Calu3 (cell line): ENCODE results near the gene CSF3R. TPM values are rescaled to one million over a fixed set of nuclear protein-coding genes. Genes with fewer than 3 reads are reported as not detected.

ENCODE experiments used
- BruUV-seq: library from RNA; stranded (reverse); fragments of 400-500 nt; replicated peaks from 2 replicates; lab custom pipeline; 2021; lab: Mats Ljungman, UMichigan
- CTCF ChIA-PET: fragments of 300-600 bp; sonication (Branson Sonifier 250); formaldehyde crosslinking; loops from one replicate; lab custom pipeline; 2022; ENCODE audit warnings: antibody characterized with exemption; lab: Charles Lee
- DNase-seq: peaks from one replicate; pipeline ENCODE4 v3.0.0; 2022
- H3K27ac Mint-ChIP-seq: one replicate; pipeline ENCODE4 v1.8.0; 2022; ENCODE audit warnings: mixed read lengths; ENCODE audit not compliant: unreplicated experiment
- H3K27me3 Mint-ChIP-seq: one replicate; pipeline ENCODE4 v1.8.0; 2022; ENCODE audit warnings: mixed read lengths; ENCODE audit not compliant: unreplicated experiment
- H3K36me3 Mint-ChIP-seq: one replicate; pipeline ENCODE4 v1.8.0; 2022; ENCODE audit warnings: mild to moderate bottlenecking, moderate library complexity, mixed read lengths; ENCODE audit not compliant: insufficient read depth, unreplicated experiment
- H3K4me1 Mint-ChIP-seq: one replicate; pipeline ENCODE4 v1.8.0; 2022; ENCODE audit warnings: mild to moderate bottlenecking, low read depth, mixed read lengths; ENCODE audit not compliant: unreplicated experiment
- H3K4me3 Mint-ChIP-seq: one replicate; pipeline ENCODE4 v1.8.0; 2022; ENCODE audit warnings: mild to moderate bottlenecking, low read depth, moderate library complexity, mixed read lengths; ENCODE audit not compliant: unreplicated experiment
- H3K9me3 Mint-ChIP-seq: one replicate; pipeline ENCODE4 v1.8.0; 2022; ENCODE audit warnings: low read depth, mixed read lengths; ENCODE audit not compliant: unreplicated experiment
- intact Hi-C: fragments of 100-400 bp; cut with micrococcal nuclease; formaldehyde crosslinking; loops from one replicate; pipeline ENCODE4 v1.10.0; 2022; ENCODE audit not compliant: unreplicated experiment
- total RNA-seq: library from RNA; stranded (reverse); gene quantifications from 2 replicates; pipeline ENCODE4 v1.2.3, GENCODE V29; 2022
- TF ChIP-seq, protein P1 (sequence below): fragments of 200-600 bp; IDR thresholded peaks from one replicate; pipeline ENCODE4 v1.8.0; 2022; ENCODE audit warnings: antibody characterized with exemption; ENCODE audit not compliant: unreplicated experiment

CSF3R gene
- total RNA-seq, 1 experiment from 2014 or later, result not detected

DNA sequence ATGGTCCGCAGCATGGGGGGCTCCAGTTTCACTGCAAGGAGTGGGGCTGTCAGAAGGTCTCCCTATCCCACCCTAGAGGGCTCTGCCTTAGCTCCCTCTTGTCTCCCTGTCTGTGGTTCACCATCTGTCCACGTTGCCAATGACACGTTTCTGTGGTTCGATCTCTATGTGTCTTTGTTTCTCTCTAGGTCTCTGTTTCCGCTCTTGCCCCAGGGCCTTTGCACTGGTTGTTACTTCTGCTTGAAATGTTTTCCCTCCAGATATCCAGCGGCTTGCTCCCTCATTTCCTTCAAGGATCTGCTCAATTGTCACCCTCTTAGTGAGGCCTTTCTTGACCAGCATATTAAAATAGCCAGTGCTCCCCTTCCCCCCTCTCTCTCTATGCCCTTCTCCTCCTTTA is 10.1 kb downstream of the CSF3R start:
- no TSS peak for BruUV-seq
- intact Hi-C loops, result no loop called here
- no peaks in the 10 kb centered on the region for H3K4me1 Mint-ChIP-seq
- peaks cover 18% of the 10 kb centered on the region for H3K27me3 Mint-ChIP-seq
- CTCF ChIA-PET, result no interaction called here
- TF ChIP-seq, protein P1, sequence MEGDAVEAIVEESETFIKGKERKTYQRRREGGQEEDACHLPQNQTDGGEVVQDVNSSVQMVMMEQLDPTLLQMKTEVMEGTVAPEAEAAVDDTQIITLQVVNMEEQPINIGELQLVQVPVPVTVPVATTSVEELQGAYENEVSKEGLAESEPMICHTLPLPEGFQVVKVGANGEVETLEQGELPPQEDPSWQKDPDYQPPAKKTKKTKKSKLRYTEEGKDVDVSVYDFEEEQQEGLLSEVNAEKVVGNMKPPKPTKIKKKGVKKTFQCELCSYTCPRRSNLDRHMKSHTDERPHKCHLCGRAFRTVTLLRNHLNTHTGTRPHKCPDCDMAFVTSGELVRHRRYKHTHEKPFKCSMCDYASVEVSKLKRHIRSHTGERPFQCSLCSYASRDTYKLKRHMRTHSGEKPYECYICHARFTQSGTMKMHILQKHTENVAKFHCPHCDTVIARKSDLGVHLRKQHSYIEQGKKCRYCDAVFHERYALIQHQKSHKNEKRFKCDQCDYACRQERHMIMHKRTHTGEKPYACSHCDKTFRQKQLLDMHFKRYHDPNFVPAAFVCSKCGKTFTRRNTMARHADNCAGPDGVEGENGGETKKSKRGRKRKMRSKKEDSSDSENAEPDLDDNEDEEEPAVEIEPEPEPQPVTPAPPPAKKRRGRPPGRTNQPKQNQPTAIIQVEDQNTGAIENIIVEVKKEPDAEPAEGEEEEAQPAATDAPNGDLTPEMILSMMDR, result no peak
- H3K36me3 Mint-ChIP-seq, result no peaks in the 10 kb centered on the region
- no peaks in the 10 kb centered on the region for H3K9me3 Mint-ChIP-seq
- H3K4me3 Mint-ChIP-seq, result no peak overlapping the region
- no peak for DNase-seq
- no peak overlapping the region for H3K27ac Mint-ChIP-seq

DNA sequence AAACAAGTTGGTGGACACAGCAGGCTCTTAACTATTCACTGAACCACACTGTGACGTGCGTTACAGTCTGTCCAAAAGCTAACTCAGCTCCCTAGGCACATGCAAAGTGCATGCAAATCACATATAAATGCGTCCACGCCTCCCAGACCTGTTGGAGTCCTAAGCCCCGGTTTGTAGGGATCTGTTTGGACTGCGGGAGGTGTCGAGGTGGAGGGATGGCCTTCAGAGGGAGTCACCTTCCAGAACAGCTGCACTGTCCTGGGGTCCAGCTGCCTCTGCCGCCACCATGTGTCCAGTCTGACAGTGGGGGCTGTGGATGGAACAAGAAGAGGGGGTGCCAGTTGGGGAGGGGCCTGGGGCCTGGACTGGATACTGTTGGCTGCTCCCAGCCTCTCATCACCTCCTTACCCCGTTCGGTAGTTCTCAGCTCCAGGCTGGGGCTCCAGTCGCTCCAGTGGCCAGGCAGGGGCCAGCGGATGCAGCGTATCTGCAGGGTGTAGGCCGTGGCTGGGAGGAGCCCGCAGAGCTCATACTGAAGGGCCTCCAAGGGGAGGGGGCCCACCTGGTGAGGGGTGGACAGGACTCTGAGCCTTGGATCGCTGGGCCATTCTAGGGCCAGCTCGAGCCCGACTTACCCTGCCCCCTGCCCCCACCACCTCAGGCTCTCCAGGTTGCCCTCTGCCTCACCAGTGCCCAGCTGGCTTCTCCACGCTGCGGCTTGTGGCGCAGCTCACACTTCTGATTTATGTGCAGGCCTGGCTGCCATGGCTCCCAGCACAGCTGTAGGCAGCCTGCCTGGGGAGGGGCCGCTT is 10.7 kb downstream of the CSF3R start:
- no peak overlapping the region for H3K4me3 Mint-ChIP-seq
- no TSS peak for BruUV-seq
- no peak overlapping the region for H3K27ac Mint-ChIP-seq
- peaks cover 18% of the 10 kb centered on the region for H3K27me3 Mint-ChIP-seq
- no peaks in the 10 kb centered on the region for H3K4me1 Mint-ChIP-seq
- TF ChIP-seq, protein P1, result no peak
- DNase-seq, result no peak
- CTCF ChIA-PET, result no interaction called here
- intact Hi-C loops, result no loop called here
- H3K36me3 Mint-ChIP-seq, result no peaks in the 10 kb centered on the region
- H3K9me3 Mint-ChIP-seq, result no peaks in the 10 kb centered on the region

DNA sequence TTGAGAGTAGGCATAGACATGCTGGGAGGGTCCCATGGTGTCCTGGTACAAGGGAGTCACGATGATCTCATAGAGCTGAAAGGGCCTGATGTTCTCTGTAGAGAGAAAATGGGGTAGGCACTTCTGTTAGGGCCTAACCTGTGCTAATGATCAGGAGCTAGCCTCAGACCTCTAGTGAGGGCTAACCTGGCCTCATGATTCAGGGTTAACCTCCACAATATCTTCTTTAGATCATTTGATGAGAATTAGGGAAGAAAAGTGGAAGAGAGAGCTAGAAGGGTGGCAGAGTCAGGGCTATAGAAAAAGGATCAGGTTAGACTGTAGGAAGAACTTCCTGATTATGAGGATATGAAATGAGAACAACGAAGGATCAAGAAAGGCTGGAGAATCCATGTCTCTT is 13.6 kb downstream of the CSF3R start:
- Mint-ChIP-seq H3K9me3 (no peaks in the 10 kb centered on the region), H3K27me3 (peaks cover 9% of the 10 kb centered on the region), H3K4me3 (no peak overlapping the region), H3K4me1 (peaks cover 10% of the 10 kb centered on the region), H3K36me3 (peaks cover 8% of the 10 kb centered on the region), H3K27ac (no peak overlapping the region)
- TF ChIP-seq, protein P1, result no peak
- CTCF ChIA-PET, result no interaction called here
- no TSS peak for BruUV-seq
- DNase-seq, result no peak
- intact Hi-C loops, result no loop called here

DNA sequence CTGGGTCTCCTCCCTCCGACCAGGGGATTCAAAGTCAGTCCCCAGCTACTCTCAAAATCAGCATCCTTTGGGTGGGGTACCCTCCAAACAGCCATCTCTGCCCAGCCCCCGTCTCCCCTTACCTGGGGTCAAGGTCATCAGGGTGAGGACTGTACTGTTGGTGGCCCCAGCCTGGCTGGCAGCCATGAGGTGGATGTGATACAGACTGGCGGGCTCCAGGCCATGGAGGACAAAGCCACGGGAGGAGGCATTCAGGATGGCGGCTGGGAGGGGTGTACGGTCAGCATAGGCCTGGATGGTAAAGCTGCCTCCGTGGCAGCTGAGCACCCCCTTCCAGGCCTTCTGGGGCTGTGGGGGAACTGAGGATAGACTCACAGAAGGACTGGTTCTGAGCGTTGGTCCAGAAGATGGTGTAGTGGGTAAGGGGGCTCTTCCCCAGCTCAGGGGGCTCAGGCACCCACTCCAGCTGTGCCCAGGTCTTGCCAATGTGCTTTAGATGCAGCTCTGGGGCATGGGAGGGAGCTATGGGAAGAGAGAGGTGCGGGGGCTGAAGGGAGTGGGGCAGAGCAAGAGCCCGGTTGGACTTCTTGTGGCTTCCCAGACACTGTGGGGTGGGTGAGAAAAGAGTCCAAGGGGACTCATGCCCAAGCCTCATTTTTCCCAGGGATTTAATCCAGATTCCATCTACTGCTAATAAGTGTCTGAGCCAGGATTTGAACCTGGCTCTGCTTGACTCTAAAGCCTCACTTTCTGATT is 14.8 kb downstream of the CSF3R start:
- BruUV-seq, result no TSS peak
- peaks cover 10% of the 10 kb centered on the region for H3K4me1 Mint-ChIP-seq
- no peaks in the 10 kb centered on the region for H3K9me3 Mint-ChIP-seq
- peaks cover 21% of the 10 kb centered on the region for H3K36me3 Mint-ChIP-seq
- intact Hi-C loops, result no loop called here
- no peak overlapping the region for H3K27ac Mint-ChIP-seq
- no peak overlapping the region for H3K4me3 Mint-ChIP-seq
- TF ChIP-seq, protein P1, result no peak
- no peak for DNase-seq
- H3K27me3 Mint-ChIP-seq, result no peaks in the 10 kb centered on the region
- CTCF ChIA-PET, result interaction anchor here (0.5 kb wide), 1 partner anchor 39 kb away, joined by 7 read pairs; no protein-coding TSS in a partner anchor
